Stimulated activated CD8-positive, alpha-beta memory T cell treated with anti-CD3 and anti-CD28 coated beads, Interleukin-15, amount 100 ng/mL, for 4 hours (primary cell): ENCODE data around the gene BOLL.
"Not testable (repeated sequence)": the region's sequence is repeated elsewhere in the genome, so short reads cannot be mapped to it uniquely, and the experiment has no call there.

Experiments used
- DNase-seq, 2 donors: peaks; one replicate each; pipeline ENCODE4 v3.0.0-alpha.2; 2020; ENCODE audit warnings: low read depth in 2 of 2

The BOLL gene

GRCh38 chr2:197798187-197798586, 13.1 kb upstream of the BOLL start:
- no peak for DNase-seq

GRCh38 chr2:197795277-197795676, 10.2 kb upstream of the BOLL start:
- no peak for DNase-seq

GRCh38 chr2:197793456-197793855, 8.3 kb upstream of the BOLL start:
- DNase-seq, result no peak

GRCh38 chr2:197786010-197786877, 1.1 kb upstream of the BOLL start:
- DNase-seq, result no peak

GRCh38 chr2:197782126-197782525, 3.0 kb downstream of the BOLL start:
- no peak for DNase-seq

GRCh38 chr2:197779261-197779660, 5.9 kb downstream of the BOLL start:
- no peak for DNase-seq

GRCh38 chr2:197777823-197778407, 7.2 kb downstream of the BOLL start:
- no peak for DNase-seq

GRCh38 chr2:197760293-197760657, 24.8 kb downstream of the BOLL start:
- DNase-seq, result no peak

- DNase-seq, result no peak
These were observed 25.4 kb downstream of the BOLL start for GRCh38 chr2:197759625-197760292.

GRCh38 chr2:197759013-197759412, 26.1 kb downstream of the BOLL start:
- no peak for DNase-seq

GRCh38 chr2:197740200-197740599, 44.9 kb downstream of the BOLL start:
- DNase-seq, result no peak

GRCh38 chr2:197728555-197729544, 56.3 kb downstream of the BOLL start:
- not testable (repeated sequence) for DNase-seq

GRCh38 chr2:197727011-197727410, 58.1 kb downstream of the BOLL start:
- no peak for DNase-seq

- no peak for DNase-seq
These were observed 67.3 kb downstream of the BOLL start for GRCh38 chr2:197717863-197718262.

GRCh38 chr2:197713271-197713670, 71.8 kb downstream of the BOLL start:
- DNase-seq, result no peak

- no peak for DNase-seq
These were observed 73.5 kb downstream of the BOLL start for GRCh38 chr2:197711578-197711977.

GRCh38 chr2:197710424-197711042, 74.6 kb downstream of the BOLL start:
- DNase-seq, result no peak

- not testable (repeated sequence) for DNase-seq
These were observed 76.0 kb downstream of the BOLL start for GRCh38 chr2:197709140-197709539.

- no peak for DNase-seq
These were observed 76.8 kb downstream of the BOLL start for GRCh38 chr2:197708331-197708730.

GRCh38 chr2:197707316-197708213, 77.6 kb downstream of the BOLL start:
- DNase-seq, result no peak
